ENCODE results near the gene FBXW4. TPM values are rescaled to one million over a fixed set of nuclear protein-coding genes. Genes with fewer than 3 reads are reported as not detected.

Gene FBXW4
- total RNA-seq, 1 experiment from 2014 or later: 38.2 TPM

GRCh38 chr10:101578192-101578591 is 116.8 kb downstream of the FBXW4 start:
- intact Hi-C loops (cut with micrococcal nuclease; ENCODE audit: unreplicated experiment): loop anchor here (10.0 kb wide), 1 partner anchor 533 kb away; no protein-coding TSS in a partner anchor
- Histone ChIP-seq H3K36me3 (ENCODE audit: low read depth) (no peaks in the 10 kb centered on the region), H3K4me1 (replicated peaks; ENCODE audit: insufficient read depth) (no peaks in the 10 kb centered on the region), H3K27me3 (ENCODE audit: insufficient read depth, low read depth) (no peaks in the 10 kb centered on the region), H3K79me2 (ENCODE audit: low read depth) (no peaks in the 10 kb centered on the region), H4K20me1 (ENCODE audit: insufficient read depth) (no peaks in the 10 kb centered on the region), H3K4me3 (no peak overlapping the region), H3K9me2 (ENCODE audit: insufficient read depth) (no peaks in the 10 kb centered on the region), H3K9me3 (ENCODE audit: insufficient read depth, low read depth) (no peaks in the 10 kb centered on the region), H3K27ac (no peak overlapping the region), H3K4me2 (no peak overlapping the region), H3F3A (ENCODE audit: insufficient read depth, low read depth) (no peaks in the 10 kb centered on the region), H2AFZ (no peak overlapping the region)
- ChIA-PET POLR2A (ENCODE audit: unreplicated experiment) (interaction anchor here (0.6 kb wide), 1 partner anchor 10 kb away, joined by 3 read pairs; the partner anchor contains the start of genes DPCD and POLL), CTCF (no interaction called here)
- no TSS peak for BruUV-seq (replicated peaks)
- no peak for DNase-seq
- TF ChIP-seq EZH2 (IDR thresholded peaks at IDR 0.05; ENCODE audit: low read depth): no peak
- TF ChIP-seq CTCF (conservative IDR thresholded peaks at IDR 0.05): no peak

- no peaks in the 10 kb centered on the region for H3K4me1 ChIP-seq (replicated peaks; ENCODE audit: insufficient read depth)
- CTCF ChIA-PET: no interaction called here
- no peaks in the 10 kb centered on the region for H3F3A ChIP-seq (ENCODE audit: insufficient read depth, low read depth)
- H3K79me2 ChIP-seq (ENCODE audit: low read depth): no peaks in the 10 kb centered on the region
- H2AFZ ChIP-seq: no peak overlapping the region
- no peaks in the 10 kb centered on the region for H3K27me3 ChIP-seq (ENCODE audit: insufficient read depth, low read depth)
- H3K9me2 ChIP-seq (ENCODE audit: insufficient read depth): no peaks in the 10 kb centered on the region
- H3K4me3 ChIP-seq: no peak overlapping the region
- no peak for DNase-seq
- POLR2A ChIA-PET (ENCODE audit: unreplicated experiment): no interaction called here
- H3K4me2 ChIP-seq: no peak overlapping the region
- H4K20me1 ChIP-seq (ENCODE audit: insufficient read depth): no peaks in the 10 kb centered on the region
- H3K36me3 ChIP-seq (ENCODE audit: low read depth): no peaks in the 10 kb centered on the region
- intact Hi-C loops (cut with micrococcal nuclease; ENCODE audit: unreplicated experiment): loop anchor here (10.0 kb wide), 1 partner anchor 532 kb away; no protein-coding TSS in a partner anchor
- no peak for TF ChIP-seq EZH2 (IDR thresholded peaks at IDR 0.05; ENCODE audit: low read depth)
- no peak for TF ChIP-seq CTCF (conservative IDR thresholded peaks at IDR 0.05)
- no TSS peak for BruUV-seq (replicated peaks)
- H3K27ac ChIP-seq: no peak overlapping the region
- H3K9me3 ChIP-seq (ENCODE audit: insufficient read depth, low read depth): no peaks in the 10 kb centered on the region
These were observed 117.7 kb downstream of the FBXW4 start for GRCh38 chr10:101577121-101577871.

GRCh38 chr10:101576211-101576863 is 118.6 kb downstream of the FBXW4 start:
- no peaks in the 10 kb centered on the region for H4K20me1 ChIP-seq (ENCODE audit: insufficient read depth)
- no peaks in the 10 kb centered on the region for H3K9me2 ChIP-seq (ENCODE audit: insufficient read depth)
- TF ChIP-seq CTCF (conservative IDR thresholded peaks at IDR 0.05) (no peak), EZH2 (IDR thresholded peaks at IDR 0.05; ENCODE audit: low read depth) (no peak)
- no peak overlapping the region for H2AFZ ChIP-seq
- no peaks in the 10 kb centered on the region for H3F3A ChIP-seq (ENCODE audit: insufficient read depth, low read depth)
- DNase-seq: peak in 1 of 2 experiments; percentile 36
- H3K27ac ChIP-seq: no peak overlapping the region
- no peaks in the 10 kb centered on the region for H3K9me3 ChIP-seq (ENCODE audit: insufficient read depth, low read depth)
- H3K27me3 ChIP-seq (ENCODE audit: insufficient read depth, low read depth): no peaks in the 10 kb centered on the region
- no peak overlapping the region for H3K4me2 ChIP-seq
- no peak overlapping the region for H3K4me3 ChIP-seq
- POLR2A ChIA-PET (ENCODE audit: unreplicated experiment): interaction anchor here (0.5 kb wide), 1 partner anchor 242 kb away, joined by 3 read pairs; no protein-coding TSS in a partner anchor
- intact Hi-C loops (cut with micrococcal nuclease; ENCODE audit: unreplicated experiment): loop anchor here (10.0 kb wide), 1 partner anchor 532 kb away; no protein-coding TSS in a partner anchor
- no peaks in the 10 kb centered on the region for H3K36me3 ChIP-seq (ENCODE audit: low read depth)
- CTCF ChIA-PET: interaction anchor here (0.6 to 0.7 kb wide), 3 partner anchors 205 to 1054 kb away, joined by 3 to 10 read pairs (median 7); no protein-coding TSS in a partner anchor
- H3K79me2 ChIP-seq (ENCODE audit: low read depth): no peaks in the 10 kb centered on the region
- H3K4me1 ChIP-seq (replicated peaks; ENCODE audit: insufficient read depth): no peaks in the 10 kb centered on the region
- BruUV-seq (replicated peaks): no TSS peak
